NCI-H2107 treated with DMSO at 0.1 percent for 48 hours (cell line): ENCODE data around the gene ALDH3A1.

Source experiments
- DNase-seq: peaks from one replicate; lab custom pipeline; 2025; ENCODE audit not compliant: unreplicated experiment; lab: John Stamatoyannopoulos, UW

ALDH3A1 gene

DNA sequence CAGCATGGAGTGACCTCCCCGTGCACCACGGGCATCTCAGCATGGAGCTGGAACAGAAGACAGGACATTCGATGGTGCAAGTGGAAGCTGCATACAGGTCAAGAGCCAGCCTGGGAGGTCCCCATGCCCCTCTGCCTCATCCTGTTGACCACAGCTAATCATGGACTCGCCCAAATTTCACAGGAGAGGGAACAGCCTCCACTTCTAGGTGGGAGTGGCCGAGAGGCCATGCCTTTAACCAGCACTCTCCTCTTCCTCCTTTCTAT lies 28.0 kb downstream of the ALDH3A1 start:
- no peak for DNase-seq

DNA sequence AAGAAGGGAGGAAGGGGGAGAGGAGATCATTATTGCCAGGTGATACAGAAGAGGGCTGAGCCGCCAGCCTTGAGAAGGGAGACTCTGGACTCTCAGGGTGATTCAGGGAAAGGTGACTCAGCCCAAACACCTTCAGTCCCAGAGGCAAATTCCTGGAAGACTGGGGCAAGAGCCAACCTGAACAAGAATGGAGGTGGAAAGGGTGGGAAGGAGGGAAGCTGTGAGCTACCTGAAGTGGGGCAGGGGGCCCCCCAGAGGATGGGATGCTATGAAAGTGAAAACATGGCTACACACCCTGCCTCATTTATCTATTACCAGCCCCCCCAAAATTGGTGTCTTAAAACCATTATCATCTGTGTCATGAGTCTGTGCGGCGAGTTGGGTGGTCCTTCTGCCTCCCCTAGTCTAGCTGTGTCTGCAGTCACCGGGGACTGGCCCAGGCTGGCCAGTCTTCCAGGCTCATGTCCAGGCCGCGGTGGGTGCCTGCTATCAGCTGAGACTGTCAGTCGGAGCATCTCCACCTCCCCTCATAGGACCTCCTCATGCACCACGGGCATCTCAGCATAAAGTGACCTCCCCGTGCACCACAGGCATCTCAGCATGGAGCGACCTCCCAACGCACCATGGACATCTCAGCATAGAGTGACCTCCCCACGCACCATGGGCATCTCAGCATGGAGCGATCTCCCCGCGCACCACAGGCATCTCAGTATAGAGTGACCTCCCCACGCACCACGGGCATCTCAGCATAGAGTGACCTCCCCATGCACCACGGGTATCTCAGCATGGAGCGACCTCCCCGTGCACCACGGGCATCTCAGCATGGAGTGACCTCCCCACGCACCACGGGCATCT lies 28.5 kb downstream of the ALDH3A1 start:
- no peak for DNase-seq

DNA sequence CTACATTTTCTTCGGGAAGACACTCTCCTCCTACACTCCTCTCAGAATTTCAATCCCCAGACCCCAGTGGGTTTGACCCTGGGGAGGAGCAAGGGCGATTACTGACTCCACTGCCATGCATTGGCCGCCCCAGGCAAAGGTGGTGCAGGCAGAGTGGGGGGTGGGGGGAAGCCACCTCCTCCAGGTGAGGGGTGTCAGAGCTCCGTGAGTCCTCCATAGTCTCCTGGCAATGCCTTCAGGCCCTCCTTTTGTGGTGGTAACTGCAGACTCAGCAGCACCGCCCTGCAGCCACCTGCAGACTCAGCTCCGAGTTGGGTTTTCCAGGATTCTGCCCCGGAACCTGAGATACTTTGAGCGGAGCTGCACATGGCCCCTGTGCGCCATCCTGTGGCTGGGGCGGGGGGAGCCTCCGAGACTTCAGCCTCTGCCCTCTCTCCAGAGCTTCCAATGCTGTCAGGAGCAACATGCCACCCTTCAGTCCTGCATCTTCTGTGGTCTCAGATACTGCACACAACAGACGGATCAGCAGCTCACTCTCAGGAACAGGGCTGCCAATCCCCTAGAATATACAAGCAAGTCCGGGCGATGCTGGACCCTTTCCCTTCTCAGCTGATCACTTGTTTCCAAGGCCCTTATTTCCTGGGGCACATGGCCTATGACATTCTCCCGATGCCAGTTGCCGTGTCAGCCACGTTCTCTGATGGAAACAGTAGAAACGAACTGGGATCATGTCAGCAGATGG lies 29.3 kb downstream of the ALDH3A1 start:
- no peak for DNase-seq

DNA sequence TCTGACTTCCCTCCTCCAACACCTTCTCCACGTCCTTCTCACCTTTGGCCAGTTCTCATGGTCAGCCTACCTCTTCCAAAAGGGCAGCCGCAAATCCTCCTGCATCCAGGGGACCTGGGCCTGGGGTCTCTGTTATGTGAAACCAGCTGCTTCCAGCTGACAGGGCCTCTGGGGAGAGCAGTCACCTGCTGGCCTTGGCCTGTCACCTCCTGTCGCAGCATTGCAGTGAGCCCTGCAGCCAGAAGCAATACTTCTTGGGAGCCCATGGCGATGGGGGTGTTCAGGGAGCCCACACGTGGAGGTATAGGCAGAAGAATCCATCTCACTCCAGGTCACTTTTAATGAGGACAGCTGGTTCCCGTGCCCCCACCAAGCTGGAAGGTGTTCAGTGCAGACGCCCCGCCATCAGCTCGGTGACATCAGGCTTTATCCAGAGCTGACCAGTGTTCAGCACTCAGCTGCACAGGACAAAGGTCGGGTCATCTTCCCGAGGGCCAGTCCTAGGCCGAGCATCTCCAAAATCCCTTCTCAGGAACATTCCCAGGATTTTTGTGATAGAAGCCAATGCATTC lies 30.0 kb downstream of the ALDH3A1 start:
- no peak for DNase-seq

DNA sequence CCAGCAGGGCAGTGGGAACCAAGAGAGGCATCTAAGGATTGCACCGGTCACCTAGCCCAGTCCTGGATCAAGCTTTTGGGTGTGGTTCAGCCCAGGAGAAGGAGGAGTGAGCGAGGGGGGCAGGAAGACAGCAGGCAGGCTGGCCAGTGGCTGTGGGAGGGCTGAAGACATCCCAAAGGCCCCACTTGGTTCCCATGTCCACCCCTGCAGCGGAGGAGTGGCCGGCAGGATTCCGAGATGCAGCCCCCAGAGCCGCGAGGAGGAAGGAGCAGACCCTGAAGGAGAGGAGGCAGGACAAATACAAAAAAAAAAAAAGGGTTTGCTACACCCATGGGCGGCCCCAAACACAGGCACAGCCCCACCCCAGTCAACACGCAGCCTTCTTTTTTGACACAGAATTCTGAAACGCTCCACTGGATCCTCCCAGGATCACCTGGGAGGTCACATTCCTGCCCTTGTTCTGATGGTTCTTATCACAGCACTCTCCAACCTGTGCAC lies 30.6 kb downstream of the ALDH3A1 start:
- DNase-seq = no peak

DNA sequence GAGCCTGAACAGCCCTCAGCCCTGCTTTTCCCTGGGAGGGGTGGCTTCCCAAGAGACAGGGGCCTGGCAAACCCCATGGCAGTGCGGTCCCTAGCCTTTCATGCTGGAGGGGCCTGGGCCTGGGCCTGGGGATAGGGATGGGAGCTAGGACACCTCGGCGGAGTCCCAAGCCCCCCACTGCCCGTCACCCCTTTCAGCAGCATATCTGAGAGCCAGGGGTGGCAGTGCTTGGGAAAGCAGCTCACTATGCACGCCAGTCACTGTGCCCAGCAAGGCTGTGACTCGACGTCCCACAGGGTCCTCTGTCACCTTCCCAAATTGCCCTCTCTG lies 31.1 kb downstream of the ALDH3A1 start:
- DNase-seq = no peak

DNA sequence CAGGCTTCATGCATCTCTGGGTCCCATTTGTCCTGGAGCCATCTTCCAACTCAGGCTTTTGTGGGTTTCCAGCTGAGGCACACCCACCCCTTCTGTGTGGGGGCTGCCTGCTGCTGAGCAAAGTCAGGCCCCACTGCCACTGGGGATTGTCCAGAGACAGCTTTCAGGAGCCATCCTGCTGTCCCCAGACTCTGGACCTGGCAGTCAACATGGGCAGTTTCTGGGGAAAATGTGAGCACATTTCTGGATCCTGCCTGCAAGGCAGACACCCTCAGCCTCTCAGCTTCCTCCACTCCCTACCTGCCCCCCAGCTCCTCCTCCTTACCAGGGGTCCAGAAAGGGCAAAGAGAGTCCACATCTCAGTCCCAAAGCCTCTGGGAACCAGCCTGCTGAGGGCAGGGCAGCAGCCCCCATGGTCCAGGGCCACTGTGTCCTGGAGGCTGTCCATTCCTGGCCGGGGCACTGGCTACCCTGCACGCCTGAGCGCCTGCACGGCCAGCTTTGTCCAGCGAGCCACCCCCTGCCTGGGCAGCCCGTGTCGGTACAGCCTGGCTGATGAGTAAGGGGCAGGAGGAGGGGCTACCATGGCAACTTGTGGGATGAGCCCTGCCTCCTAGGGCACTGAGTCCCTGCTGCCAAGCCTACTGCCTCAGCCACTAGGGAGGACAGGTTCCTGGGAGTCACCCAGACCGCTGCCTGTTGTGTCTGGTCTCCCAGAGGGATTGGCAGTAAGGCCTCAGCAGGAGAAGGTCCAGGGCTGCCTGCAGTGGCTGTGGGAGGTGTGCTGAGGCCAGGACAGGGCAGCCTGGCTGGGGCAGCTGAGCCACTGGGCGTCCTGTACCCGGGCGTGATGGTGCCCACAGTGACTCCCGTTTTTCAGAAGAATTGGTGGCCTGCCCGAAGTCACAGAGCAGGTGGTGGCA lies 31.7 kb downstream of the ALDH3A1 start, which contains the start of gene SLC47A2:
SLC47A2 (minus strand) TSS at position 477 of the 923 bp plus-strand sequence; CDS start at position 448, 29 bp downstream.
- DNase-seq = no peak

DNA sequence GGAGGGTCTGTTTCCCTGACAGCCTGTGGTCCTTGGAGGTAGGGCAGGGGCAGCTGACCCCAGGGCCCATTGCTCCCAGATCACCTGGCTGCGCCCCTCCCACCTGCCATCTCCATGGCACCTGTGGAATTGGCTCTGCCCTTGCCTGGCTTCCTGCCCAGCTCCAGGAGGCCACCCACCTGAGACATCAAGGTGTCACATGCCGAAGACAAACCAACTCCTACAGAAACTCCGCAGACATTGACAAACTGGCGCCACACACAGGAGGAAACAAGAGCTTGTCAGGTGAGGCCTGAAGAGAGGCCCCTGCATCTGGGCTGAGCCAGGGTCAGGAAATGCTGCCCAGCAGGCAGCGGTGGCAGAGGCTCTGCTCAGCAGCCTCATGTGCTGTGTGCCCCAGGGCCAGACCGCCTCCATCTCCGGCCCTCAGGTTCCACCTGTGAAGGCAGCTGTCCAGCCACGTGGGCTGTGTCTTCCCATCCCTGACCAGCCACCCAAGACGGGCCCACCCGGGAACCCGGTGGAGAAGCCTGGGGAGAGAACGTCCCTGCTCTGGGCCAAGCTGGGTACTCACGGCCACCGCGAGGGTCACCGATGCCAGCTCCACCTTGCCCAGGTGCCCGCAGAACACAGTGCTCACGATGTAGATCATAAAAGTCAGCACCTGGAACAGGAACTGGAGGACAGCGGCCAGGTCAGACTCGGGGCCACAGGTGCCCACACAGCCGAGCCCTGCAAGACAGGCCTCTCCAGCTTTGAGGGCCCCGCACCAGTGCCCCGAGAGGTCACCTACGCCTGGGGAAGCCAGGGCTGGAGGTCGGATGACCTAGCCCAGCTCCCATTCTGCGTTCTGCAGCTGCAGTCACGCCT lies 33.3 kb downstream of the ALDH3A1 start:
- no peak for DNase-seq

DNA sequence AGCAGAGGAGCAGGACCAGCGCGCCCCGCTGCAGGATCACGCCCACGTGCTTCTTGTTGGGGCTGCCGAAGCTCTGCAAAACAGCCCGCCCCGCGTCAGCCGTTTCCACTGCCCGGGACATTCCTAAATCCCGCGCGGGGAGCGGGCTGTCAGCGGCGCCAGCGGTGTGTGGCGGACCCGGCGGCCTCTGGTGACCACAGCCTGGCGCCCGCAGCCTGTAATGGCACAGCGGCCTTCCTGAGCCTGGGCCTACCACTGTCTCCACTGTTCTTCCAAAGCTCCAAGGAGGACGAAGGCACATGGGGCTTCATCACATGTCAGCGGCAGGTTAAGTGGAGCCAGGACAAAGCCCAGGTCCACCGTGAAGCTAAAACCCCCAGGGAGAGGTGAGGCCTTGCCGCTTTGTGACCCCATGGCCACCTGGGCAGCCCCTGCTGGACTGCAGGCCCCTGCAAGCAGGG lies 34.2 kb downstream of the ALDH3A1 start:
- no peak for DNase-seq

DNA sequence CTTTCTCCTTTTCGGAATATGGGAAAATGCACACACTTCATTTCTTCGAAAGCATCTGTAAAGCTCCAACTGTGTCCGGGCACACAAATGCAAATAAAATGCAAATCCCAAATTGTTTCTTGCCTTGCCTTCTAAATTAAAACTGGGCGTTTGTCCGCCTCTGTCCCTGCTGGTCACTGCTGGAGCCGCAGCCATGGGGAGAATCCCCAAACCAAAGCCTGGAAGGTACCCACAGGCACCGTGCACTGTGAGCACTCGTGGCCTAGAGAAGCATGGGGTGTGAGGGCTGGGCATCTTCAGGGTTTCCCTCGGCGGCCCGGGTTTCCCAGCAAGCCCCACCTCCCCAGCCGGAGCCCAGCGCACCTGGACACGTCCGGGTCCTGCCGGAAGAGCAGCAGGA lies 34.6 kb downstream of the ALDH3A1 start:
- DNase-seq = no peak

DNA sequence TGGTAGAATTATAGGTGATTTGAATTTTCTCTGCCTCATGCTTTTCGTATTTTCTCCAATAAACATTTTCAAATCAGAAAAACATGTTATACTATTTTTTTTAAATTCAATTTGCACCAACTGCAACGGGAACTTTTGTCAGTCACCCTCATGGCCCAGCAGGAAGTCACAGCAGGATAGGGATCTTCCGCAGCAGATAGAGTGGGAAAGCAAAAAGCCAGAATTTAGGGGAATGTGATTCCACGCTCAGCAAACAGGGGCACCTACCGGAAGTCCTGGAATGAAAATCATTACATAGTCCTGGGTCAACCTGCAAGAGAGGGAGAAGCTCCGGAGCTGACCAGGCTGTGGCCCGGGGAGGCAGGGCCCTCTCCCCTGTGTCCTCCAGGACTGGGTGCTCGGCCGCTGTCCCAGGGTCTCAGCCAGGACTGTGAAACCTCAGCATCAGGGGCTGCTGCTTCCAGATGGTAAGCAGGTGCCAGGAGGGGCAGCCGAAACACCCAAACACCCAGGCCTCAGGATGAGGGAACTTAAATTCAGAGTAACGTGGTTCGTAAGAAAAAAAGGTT lies 35.6 kb downstream of the ALDH3A1 start:
- DNase-seq = no peak

DNA sequence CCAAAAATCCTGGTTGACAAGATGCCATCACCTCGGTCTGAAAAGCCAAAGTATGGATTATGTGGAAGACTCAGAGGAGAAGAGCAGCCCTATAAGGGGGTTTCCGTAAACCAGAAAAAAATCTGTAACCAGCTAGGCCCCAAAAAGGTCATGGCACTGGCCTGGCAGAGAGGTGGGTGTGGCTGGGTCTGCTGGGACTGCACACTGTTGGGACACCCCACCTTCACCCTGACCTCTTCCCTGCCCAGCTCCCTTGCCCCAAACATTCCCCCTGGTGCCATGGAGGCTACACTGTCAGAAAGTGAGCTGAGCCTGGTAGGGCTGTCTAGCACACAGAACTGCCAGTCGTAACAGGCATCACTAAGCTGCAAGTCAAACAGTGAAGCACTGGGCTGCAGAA lies 38.3 kb downstream of the ALDH3A1 start:
- no peak for DNase-seq

DNA sequence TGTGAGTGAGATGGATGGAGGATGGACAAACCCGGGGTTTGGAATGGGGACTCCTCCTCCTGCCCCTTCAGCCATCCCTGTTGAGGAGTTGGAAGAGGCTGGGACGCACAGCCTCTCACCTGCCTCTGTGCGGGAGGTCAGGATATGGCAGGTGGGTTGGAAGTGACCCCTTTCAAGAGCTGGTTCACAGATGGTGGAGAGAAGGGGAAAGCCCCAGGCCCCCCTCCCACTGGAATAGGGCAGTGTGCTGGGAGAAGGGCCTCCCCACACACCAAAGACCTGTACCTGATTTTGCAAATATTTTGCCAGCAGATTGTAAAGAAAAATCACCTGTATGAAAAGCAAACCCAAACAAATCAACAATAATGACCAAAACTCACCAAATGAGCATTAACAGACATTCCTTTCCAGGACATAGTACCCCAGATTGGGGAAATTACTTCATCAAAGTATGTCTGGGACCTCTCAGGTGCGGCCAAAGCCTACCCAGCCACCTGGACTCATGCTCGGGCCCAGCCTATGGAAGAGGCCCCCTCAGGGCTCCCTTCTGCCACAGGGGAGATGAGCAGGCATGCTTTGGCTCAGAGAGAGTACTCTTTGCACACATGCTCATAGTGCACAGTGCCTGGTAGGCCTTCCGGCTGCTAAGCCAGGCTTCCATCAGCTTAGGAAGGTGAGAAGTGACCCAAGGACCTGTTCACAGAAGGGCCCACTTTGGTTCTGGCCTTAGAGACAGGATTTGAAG lies 39.5 kb downstream of the ALDH3A1 start:
- no peak for DNase-seq

DNA sequence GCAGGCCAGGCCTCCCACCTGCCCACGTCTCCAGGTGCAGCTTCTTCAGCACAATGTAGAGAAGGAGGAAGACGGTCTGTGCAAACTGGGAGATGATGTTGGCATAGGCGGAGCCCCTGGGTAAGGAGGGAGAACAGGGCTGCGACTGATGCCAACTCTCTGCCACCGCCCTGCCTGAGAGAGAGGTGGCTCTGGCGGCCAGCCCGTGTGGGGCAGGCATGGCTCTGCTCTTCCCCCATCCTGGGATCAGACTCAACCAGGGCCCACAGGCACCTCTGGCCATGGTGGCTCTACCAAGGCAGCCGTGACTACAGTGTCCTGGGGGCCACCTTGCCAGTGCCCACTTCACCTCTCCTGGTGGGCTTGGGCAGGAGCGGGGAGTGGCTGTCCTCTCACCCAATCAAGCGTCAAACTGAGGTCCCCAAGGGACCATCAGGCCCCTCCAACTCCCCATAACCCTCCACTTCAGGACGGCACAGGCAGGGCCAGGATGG lies 40.3 kb downstream of the ALDH3A1 start:
- DNase-seq = no peak

DNA sequence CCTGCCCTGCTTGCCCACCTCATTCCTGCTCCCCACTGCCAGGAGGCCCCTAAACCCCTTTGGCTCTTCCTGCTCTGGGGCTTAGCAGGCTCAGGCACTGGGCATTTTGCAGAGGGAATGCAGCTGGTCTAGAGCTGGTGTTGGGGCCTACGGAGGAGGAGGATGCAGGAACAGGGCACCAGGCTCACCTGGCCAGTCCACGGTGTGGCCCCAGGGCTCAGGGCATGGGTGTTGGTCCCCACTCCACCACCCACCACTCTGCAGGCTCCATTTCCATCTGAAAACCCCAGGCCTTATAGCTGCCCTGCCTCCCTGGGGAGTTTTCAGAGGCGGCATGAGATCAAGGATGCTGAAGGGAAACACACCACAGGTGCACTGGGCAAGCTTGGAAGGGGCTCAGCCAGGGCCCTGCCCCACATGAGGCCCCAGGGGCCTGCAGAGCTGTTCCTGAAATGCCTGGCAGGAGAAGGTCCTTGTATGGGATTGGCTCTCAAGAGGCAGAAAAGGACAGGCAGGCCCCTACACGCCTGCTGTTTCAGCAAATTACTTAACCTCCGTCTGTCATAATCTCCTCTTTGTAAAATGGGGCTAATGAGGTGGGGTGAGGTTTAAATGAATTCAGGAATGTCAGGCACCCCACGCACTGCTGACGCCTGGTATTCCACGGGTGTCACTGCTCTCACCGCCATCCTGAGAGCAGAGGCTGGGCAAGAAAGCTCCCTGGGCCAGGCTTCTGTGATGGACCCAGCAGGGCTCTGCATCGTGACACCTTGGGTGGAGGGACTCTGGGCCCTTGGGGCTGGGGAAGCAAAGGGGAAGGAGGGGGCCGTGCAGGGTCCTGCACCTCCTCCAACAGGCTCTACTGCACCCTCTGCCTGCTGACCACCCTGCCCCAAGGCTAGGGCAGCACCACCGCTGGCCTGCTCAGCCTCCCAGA lies 41.0 kb downstream of the ALDH3A1 start:
- peak; percentile 55 for DNase-seq

DNA sequence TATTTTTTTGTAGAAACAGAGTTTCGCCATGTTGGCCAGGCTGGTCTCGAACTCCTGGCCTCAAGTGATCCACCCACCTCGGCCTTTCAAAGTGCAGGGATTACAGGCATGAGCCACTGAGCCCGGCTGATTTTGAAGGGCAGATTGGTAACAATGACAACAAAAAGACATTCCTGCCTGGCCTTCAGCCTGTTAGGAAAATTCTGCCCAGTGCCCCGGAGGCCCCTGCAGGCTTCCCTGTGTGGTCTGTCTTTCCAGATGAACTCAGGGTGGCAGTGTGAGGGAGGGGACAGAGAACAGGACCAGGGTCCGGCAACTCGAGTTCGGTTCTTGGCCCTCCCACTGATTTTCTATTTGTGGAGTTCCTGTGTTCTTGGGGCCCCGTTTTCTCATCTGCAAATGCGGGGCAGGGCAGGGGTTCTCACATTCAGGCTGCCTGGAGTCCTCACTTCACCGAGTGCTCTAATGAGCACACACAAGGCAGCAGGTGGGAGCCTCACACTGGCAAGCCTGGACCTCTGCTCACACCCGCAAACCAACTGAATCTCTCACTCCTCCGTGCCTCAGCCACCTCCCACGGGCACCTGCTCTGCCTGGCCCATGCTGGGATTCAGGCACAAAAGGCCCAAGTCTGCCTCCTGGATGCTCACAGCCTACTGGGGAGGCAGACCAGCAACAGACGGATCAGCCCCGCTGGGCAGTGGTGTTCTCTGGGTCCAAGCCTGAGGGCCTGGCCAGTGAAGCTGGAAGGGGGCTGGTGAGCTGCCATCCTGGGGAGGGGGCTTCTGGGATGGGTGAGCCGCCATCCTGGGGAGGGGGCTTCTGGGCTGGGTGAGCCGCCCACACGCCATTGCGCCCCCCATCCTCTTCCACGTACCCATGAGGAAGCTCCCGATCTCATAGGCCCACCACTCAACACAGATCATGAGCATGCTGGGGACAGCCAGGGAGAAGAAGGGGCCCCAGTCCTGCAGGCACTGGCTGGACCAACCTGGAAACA lies 42.0 kb downstream of the ALDH3A1 start:
- DNase-seq = peak; percentile 4
